Caco-2 (cell line): Measurements from ENCODE around the gene ZNF146. TPM values are rescaled to one million over a fixed set of nuclear protein-coding genes. Genes with fewer than 3 reads are reported as not detected.

ENCODE experiments used
- BruUV-seq: library from RNA; stranded (reverse); fragments of 400-500 nt; replicated peaks from 2 replicates; lab custom pipeline; 2021; lab: Mats Ljungman, UMichigan
- CTCF ChIA-PET: fragments of 300-600 bp; sonication (Branson Sonifier 250); formaldehyde crosslinking; loops from one replicate; lab custom pipeline; 2022; ENCODE audit warnings: antibody characterized with exemption; lab: Charles Lee
- POLR2A ChIA-PET: fragments of 300-600 bp; sonication (Branson Sonifier 250); formaldehyde crosslinking; loops from one replicate; lab custom pipeline; 2022; ENCODE audit warnings: antibody characterized with exemption; lab: Charles Lee
- DNase-seq, 2 experiments: peaks; one replicate each; pipeline versions ENCODE4 v3.0.0 to v3.0.0-alpha.2; 2020 to 2022
- H3K27me3 ChIP-seq: replicated peaks from 2 replicates; pipeline ENCODE4 v1.6.0; 2011; ENCODE audit warnings: low read length; ENCODE audit not compliant: control insufficient read depth, insufficient read depth
- H3K36me3 ChIP-seq: 2 replicates; pipeline ENCODE4 v1.5.1; 2011; ENCODE audit warnings: low read length; ENCODE audit not compliant: control insufficient read depth, insufficient read depth
- H3K4me1 ChIP-seq: fragments of 250-450 bp; sonication (Bioruptor Pico); 2 replicates; pipeline ENCODE4 v1.5.1; 2020; ENCODE audit warnings: mild to moderate bottlenecking
- H3K4me3 ChIP-seq: 2 replicates; pipeline ENCODE4 v1.5.1; 2011; ENCODE audit warnings: low read depth, mild to moderate bottlenecking, control low read depth, low read length
- H3K9me3 ChIP-seq: fragments of 250-450 bp; sonication (Bioruptor Pico); 2 replicates; pipeline ENCODE4 v1.5.1; 2020; ENCODE audit warnings: mild to moderate bottlenecking, moderate library complexity
- H3K27ac Mint-ChIP-seq: one replicate; pipeline ENCODE4 v1.8.0; 2022; ENCODE audit warnings: mixed read lengths; ENCODE audit not compliant: unreplicated experiment
- H3K27me3 Mint-ChIP-seq: one replicate; pipeline ENCODE4 v1.8.0; 2022; ENCODE audit warnings: mixed read lengths; ENCODE audit not compliant: insufficient read depth, unreplicated experiment
- H3K36me3 Mint-ChIP-seq: one replicate; pipeline ENCODE4 v1.8.0; 2022; ENCODE audit warnings: mild to moderate bottlenecking, mixed read lengths; ENCODE audit not compliant: insufficient read depth, unreplicated experiment
- H3K4me1 Mint-ChIP-seq: one replicate; pipeline ENCODE4 v1.8.0; 2022; ENCODE audit warnings: low read depth, mixed read lengths; ENCODE audit not compliant: unreplicated experiment
- H3K4me3 Mint-ChIP-seq: one replicate; pipeline ENCODE4 v1.8.0; 2022; ENCODE audit warnings: mild to moderate bottlenecking, moderate library complexity, mixed read lengths; ENCODE audit not compliant: unreplicated experiment
- H3K9me3 Mint-ChIP-seq: one replicate; pipeline ENCODE4 v1.8.0; 2022; ENCODE audit warnings: mixed read lengths; ENCODE audit not compliant: unreplicated experiment
- intact Hi-C: fragments of 100-400 bp; cut with micrococcal nuclease; formaldehyde crosslinking; loops from one replicate; pipeline ENCODE4 v1.10.0; 2022; ENCODE audit not compliant: unreplicated experiment
- total RNA-seq: library from RNA; stranded (reverse); gene quantifications from 2 replicates; pipeline ENCODE4 v1.2.3, GENCODE V29; 2022
- TF ChIP-seq, protein P1 (sequence below), 2 experiments: fragments of 200-600 bp in 1 of 2; IDR thresholded peaks; 1 replicate in 1 of 2; 2 replicates in 1 of 2; pipeline versions ENCODE4 v1.5.1 to v1.8.0; 2011 to 2022; ENCODE audit warnings: antibody characterized with exemption in 1 of 2, control low read depth in 1 of 2, inconsistent platforms in 1 of 2, low read depth in 1 of 2, low read length in 1 of 2, mild to moderate bottlenecking in 1 of 2, moderate library complexity in 1 of 2; ENCODE audit not compliant: insufficient read depth in 1 of 2, severe bottlenecking in 1 of 2, unreplicated experiment in 1 of 2

The ZNF146 gene
- total RNA-seq, 1 experiment from 2014 or later = 76.4 TPM

DNA sequence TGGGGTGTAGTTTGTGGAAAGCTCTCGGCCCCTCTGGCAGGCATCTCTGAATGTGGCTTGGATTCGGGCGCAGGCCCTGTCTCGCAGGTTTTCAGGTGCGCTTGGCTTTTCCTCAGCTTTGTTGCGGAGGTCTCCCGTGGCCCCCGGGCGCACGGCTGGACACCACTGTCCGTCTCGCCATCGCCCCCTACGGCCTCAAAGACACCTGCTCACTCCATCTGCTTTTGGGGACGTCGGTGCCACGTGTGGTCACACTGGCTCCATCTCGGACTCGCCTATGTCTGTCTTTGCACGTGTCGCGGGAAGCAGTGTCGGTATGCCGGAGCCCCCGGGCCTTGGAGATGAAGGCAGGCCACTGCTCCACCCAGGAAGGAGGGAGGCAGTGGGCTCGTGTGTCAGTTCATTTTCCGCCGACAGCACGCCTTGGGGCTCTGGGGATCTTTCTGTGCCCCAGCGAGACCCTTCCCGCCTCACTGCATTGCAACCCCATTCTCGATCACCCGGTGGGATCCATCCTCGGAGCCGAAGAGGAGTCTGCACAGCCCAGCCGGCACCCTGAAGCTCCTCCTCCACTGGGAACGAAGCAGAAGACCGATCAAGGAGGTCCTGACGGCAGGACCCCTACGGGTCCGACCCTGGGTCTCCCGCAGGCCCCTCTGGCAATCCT is 42.1 kb downstream of the ZNF146 start:
- Mint-ChIP-seq H3K27ac (no peak overlapping the region), H3K36me3 (no peaks in the 10 kb centered on the region), H3K4me3 (no peak overlapping the region), H3K27me3 (no peaks in the 10 kb centered on the region), H3K9me3 (peaks cover 8% of the 10 kb centered on the region), H3K4me1 (no peaks in the 10 kb centered on the region)
- Histone ChIP-seq H3K27me3 (no peaks in the 10 kb centered on the region), H3K9me3 (no peaks in the 10 kb centered on the region), H3K4me1 (no peaks in the 10 kb centered on the region), H3K36me3 (no peaks in the 10 kb centered on the region), H3K4me3 (no peak overlapping the region)
- CTCF ChIA-PET = no interaction called here
- TF ChIP-seq, protein P1, sequence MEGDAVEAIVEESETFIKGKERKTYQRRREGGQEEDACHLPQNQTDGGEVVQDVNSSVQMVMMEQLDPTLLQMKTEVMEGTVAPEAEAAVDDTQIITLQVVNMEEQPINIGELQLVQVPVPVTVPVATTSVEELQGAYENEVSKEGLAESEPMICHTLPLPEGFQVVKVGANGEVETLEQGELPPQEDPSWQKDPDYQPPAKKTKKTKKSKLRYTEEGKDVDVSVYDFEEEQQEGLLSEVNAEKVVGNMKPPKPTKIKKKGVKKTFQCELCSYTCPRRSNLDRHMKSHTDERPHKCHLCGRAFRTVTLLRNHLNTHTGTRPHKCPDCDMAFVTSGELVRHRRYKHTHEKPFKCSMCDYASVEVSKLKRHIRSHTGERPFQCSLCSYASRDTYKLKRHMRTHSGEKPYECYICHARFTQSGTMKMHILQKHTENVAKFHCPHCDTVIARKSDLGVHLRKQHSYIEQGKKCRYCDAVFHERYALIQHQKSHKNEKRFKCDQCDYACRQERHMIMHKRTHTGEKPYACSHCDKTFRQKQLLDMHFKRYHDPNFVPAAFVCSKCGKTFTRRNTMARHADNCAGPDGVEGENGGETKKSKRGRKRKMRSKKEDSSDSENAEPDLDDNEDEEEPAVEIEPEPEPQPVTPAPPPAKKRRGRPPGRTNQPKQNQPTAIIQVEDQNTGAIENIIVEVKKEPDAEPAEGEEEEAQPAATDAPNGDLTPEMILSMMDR (IDR thresholded peaks at IDR 0.05; ENCODE audit: insufficient read depth in 1 of 2, low read depth in 1 of 2, low read length in 1 of 2, severe bottlenecking in 1 of 2, unreplicated experiment in 1 of 2) = no peak
- BruUV-seq = no TSS peak
- no peak for DNase-seq
- intact Hi-C loops = no loop called here
- POLR2A ChIA-PET = no interaction called here

DNA sequence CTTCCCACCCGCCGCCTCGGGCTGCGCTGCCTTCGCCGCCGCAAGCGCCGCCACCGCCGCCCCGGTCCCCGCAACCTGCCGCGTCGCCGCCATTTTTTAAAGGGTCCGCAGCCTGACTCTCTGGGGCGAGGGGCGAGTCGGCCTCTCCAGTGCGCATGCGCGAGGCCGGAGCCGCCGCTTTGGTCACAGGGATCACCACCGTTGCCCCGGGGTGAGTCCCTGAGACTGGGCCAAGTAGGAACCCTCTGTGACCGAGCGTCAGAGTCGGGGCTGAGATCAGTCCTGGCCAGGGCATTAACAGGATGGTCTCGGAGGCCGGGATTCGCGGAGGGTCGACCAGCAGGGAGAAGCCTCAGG is 42.6 kb downstream of the ZNF146 start:
- DNase-seq = no peak
- Mint-ChIP-seq H3K27me3 (no peaks in the 10 kb centered on the region), H3K4me1 (no peaks in the 10 kb centered on the region), H3K27ac (no peak overlapping the region), H3K4me3 (no peak overlapping the region), H3K36me3 (no peaks in the 10 kb centered on the region), H3K9me3 (peaks cover 8% of the 10 kb centered on the region)
- TF ChIP-seq, protein P1 (IDR thresholded peaks at IDR 0.05; ENCODE audit: insufficient read depth in 1 of 2, low read depth in 1 of 2, low read length in 1 of 2, severe bottlenecking in 1 of 2, unreplicated experiment in 1 of 2) = no peak
- Histone ChIP-seq H3K4me3 (no peak overlapping the region), H3K4me1 (no peaks in the 10 kb centered on the region), H3K27me3 (no peaks in the 10 kb centered on the region), H3K36me3 (no peaks in the 10 kb centered on the region), H3K9me3 (no peaks in the 10 kb centered on the region)
- CTCF ChIA-PET = no interaction called here
- no TSS peak for BruUV-seq
- POLR2A ChIA-PET = no interaction called here
- intact Hi-C loops = no loop called here

DNA sequence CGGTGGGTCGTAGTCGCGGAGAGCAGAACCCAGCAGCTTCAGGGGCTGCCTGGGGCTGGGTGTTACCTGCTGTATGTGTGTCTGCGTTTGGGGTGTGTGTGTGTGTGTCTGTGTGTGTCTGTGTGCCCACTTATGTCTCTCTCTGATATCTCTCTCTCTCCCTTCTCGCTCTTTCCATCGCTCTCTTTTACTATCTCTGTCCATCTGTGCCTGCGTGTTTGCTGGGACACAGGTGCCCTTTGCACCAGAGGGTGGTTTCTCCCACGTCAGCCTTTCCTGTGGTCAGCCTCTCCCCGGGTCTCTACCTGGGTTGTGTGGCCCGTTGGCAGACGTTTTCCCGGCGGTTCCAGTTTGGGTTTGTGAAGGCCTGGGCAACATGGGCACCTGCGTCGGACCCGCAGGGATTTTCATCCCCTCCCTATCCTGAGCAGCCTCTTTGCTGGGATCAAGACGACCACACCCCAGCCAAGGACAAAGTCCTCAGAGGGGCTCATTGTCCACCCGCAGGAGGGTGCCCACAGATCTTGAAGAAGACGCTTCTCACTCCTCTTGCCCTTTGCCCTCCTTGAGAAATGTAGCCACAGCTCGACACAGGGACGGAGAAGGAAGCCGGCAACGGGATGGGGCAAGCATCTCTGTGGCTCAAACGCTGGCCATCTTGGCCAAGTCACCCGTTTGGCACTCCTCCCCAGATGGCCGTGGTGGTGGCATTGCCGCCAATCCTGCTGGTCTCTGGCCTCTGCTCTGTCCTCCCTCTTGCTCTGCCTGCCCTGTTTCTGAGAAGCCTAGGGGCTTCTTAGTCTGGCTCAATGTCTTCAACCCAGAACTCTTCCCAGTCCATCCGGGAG is 43.3 kb downstream of the ZNF146 start:
- H3K36me3 Mint-ChIP-seq = no peaks in the 10 kb centered on the region
- no peaks in the 10 kb centered on the region for H3K4me1 Mint-ChIP-seq
- H3K4me3 Mint-ChIP-seq = no peak overlapping the region
- H3K27me3 Mint-ChIP-seq = peaks cover 2% of the 10 kb centered on the region
- BruUV-seq = no TSS peak
- no peak overlapping the region for H3K4me3 ChIP-seq
- no peaks in the 10 kb centered on the region for H3K36me3 ChIP-seq
- no peaks in the 10 kb centered on the region for H3K27me3 ChIP-seq
- no peak for DNase-seq
- ChIA-PET POLR2A (no interaction called here), CTCF (no interaction called here)
- TF ChIP-seq, protein P1 (IDR thresholded peaks at IDR 0.05; ENCODE audit: insufficient read depth in 1 of 2, low read depth in 1 of 2, low read length in 1 of 2, severe bottlenecking in 1 of 2, unreplicated experiment in 1 of 2) = no peak
- H3K4me1 ChIP-seq = no peaks in the 10 kb centered on the region
- intact Hi-C loops = no loop called here
- H3K9me3 Mint-ChIP-seq = peaks cover 13% of the 10 kb centered on the region
- H3K27ac Mint-ChIP-seq = no peak overlapping the region
- H3K9me3 ChIP-seq = no peaks in the 10 kb centered on the region
